Measurements from ENCODE around the gene MAEA. TPM values are rescaled to one million over a fixed set of nuclear protein-coding genes. Genes with fewer than 3 reads are reported as not detected.

MAEA gene
- polyA plus RNA-seq, 3 donors: 34.3 to 83.5 (median 37.7) TPM

GRCh38 chr4:1316537-1317168 lies 27.0 kb downstream of the MAEA start:
- Histone ChIP-seq H3K27me3 (ENCODE audit: control insufficient read depth in 2 of 2, insufficient read depth in 2 of 2, low read length in 2 of 2) (no peaks in the 10 kb centered on the region), H3K4me2 (replicated peaks; ENCODE audit: extremely low read depth, low read length, poor library complexity, severe bottlenecking) (no peak overlapping the region), H3K79me2 (ENCODE audit: insufficient read depth, low read length) (peaks cover 16% of the 10 kb centered on the region), H3K27ac (ENCODE audit: low read depth in 1 of 2, low read length in 2 of 2) (no peak overlapping the region), H3K9me3 (replicated peaks in 1 of 2; ENCODE audit: control insufficient read depth in 1 of 2, insufficient read depth in 1 of 2, low read length in 2 of 2) (no peaks in the 10 kb centered on the region), H3K36me3 (replicated peaks in 1 of 2; ENCODE audit: control insufficient read depth in 1 of 2, insufficient read depth in 2 of 2, low read length in 2 of 2) (peaks cover 60 to 80% of the 10 kb centered on the region in 2 donors), H4K20me1 (ENCODE audit: insufficient read depth, low read length) (peaks cover 70% of the 10 kb centered on the region), H3K4me3 (replicated peaks in 1 of 3; ENCODE audit: low read depth in 2 of 3, low read length in 3 of 3) (no peak overlapping the region), H3K4me1 (ENCODE audit: control insufficient read depth in 1 of 2, insufficient read depth in 2 of 2, low read length in 2 of 2) (no peaks in the 10 kb centered on the region), H2AFZ (ENCODE audit: insufficient read depth, low read depth, low read length, poor library complexity, severe bottlenecking) (no peak overlapping the region), H3K9ac (ENCODE audit: insufficient read depth, low read length, poor library complexity, severe bottlenecking) (no peak overlapping the region)
- Mint-ChIP-seq H3K4me3 (no peak overlapping the region), H3K36me3 (peaks cover 75 to 90% of the 10 kb centered on the region in 2 donors), H3K9me3 (peaks cover 0 to 10% (median 0%) of the 10 kb centered on the region in 7 donors), H3K27me3 (ENCODE audit: low read depth in 3 of 3) (no peaks in the 10 kb centered on the region), H3K4me1 (no peaks in the 10 kb centered on the region), H3K27ac (peak overlapping the region in 3 of 7 donors; percentile 33 to 75 (median 72))
- TF ChIP-seq CTCF (IDR thresholded peaks at IDR 0.05): no peak
- intact Hi-C loops (cut with micrococcal nuclease): no loop called here
- no peak for DNase-seq
- 83% methylated on average over 9 of the region's 16 CpGs for WGBS (ENCODE audit: insufficient coverage)

GRCh38 chr4:1317177-1318045 lies 27.7 kb downstream of the MAEA start:
- H3K27ac ChIP-seq (ENCODE audit: low read depth in 1 of 2, low read length in 2 of 2): no peak overlapping the region
- no peaks in the 10 kb centered on the region for H3K9me3 ChIP-seq (replicated peaks in 1 of 2; ENCODE audit: control insufficient read depth in 1 of 2, insufficient read depth in 1 of 2, low read length in 2 of 2)
- H3K4me2 ChIP-seq (replicated peaks; ENCODE audit: extremely low read depth, low read length, poor library complexity, severe bottlenecking): no peak overlapping the region
- Mint-ChIP-seq H3K36me3 (peaks cover 75 to 82% of the 10 kb centered on the region in 2 donors), H3K4me1 (no peaks in the 10 kb centered on the region), H3K4me3 (no peak overlapping the region), H3K27ac (peak overlapping the region in 4 of 7 donors; percentile 11 to 48 (median 32)), H3K9me3 (peaks cover 0 to 9% (median 0%) of the 10 kb centered on the region in 7 donors), H3K27me3 (ENCODE audit: low read depth in 3 of 3) (no peaks in the 10 kb centered on the region)
- no peak for TF ChIP-seq CTCF (IDR thresholded peaks at IDR 0.05)
- H3K36me3 ChIP-seq (replicated peaks in 1 of 2; ENCODE audit: control insufficient read depth in 1 of 2, insufficient read depth in 2 of 2, low read length in 2 of 2): peaks cover 58 to 79% of the 10 kb centered on the region in 2 donors
- H3K4me1 ChIP-seq (ENCODE audit: control insufficient read depth in 1 of 2, insufficient read depth in 2 of 2, low read length in 2 of 2): no peaks in the 10 kb centered on the region
- peaks cover 70% of the 10 kb centered on the region for H4K20me1 ChIP-seq (ENCODE audit: insufficient read depth, low read length)
- no peak overlapping the region for H3K4me3 ChIP-seq (replicated peaks in 1 of 3; ENCODE audit: low read depth in 2 of 3, low read length in 3 of 3)
- H3K27me3 ChIP-seq (ENCODE audit: control insufficient read depth in 2 of 2, insufficient read depth in 2 of 2, low read length in 2 of 2): no peaks in the 10 kb centered on the region
- H3K9ac ChIP-seq (ENCODE audit: insufficient read depth, low read length, poor library complexity, severe bottlenecking): no peak overlapping the region
- peaks cover 9% of the 10 kb centered on the region for H3K79me2 ChIP-seq (ENCODE audit: insufficient read depth, low read length)
- intact Hi-C loops (cut with micrococcal nuclease): no loop called here
- no peak overlapping the region for H2AFZ ChIP-seq (ENCODE audit: insufficient read depth, low read depth, low read length, poor library complexity, severe bottlenecking)
- no peak for DNase-seq
- 98% methylated on average over 23 of the region's 29 CpGs for WGBS (ENCODE audit: insufficient coverage)
